Activated naive CD4-positive, alpha-beta T cell treated with Interleukin-2 at 50 U/mL for 16 hours (primary cell): ENCODE data around the gene ERVH48-1.
A peak's percentile ranks its signal among the peaks of the same experiment; 100 is the strongest.
"Not testable (repeated sequence)": the region's sequence is repeated elsewhere in the genome, so short reads cannot be mapped to it uniquely, and the experiment has no call there.

ENCODE experiments used
- DNase-seq: peaks from one replicate; pipeline ENCODE4 v3.0.0-alpha.2; 2020

Gene ERVH48-1

DNA sequence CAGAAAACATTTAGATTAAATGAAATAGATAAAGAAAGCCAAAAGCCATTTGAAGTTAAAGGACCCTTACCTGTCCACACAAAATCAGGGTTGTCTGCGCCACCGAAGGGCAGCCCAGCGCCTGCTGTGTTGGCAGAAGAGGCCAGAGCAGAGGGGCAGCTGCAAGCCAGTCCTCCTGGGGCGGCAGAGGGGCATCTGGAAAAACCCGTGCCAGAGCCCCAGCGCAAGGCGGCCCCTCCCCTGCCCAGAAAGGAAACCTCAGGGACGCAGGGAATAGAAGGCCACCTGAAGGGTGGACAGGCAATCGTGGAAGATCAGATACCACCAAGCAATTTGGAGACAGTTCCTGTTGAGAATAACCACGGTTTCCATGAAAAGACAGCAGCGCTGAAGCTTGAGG, 21.6 kb downstream of the ERVH48-1 start:
- no peak for DNase-seq

DNA sequence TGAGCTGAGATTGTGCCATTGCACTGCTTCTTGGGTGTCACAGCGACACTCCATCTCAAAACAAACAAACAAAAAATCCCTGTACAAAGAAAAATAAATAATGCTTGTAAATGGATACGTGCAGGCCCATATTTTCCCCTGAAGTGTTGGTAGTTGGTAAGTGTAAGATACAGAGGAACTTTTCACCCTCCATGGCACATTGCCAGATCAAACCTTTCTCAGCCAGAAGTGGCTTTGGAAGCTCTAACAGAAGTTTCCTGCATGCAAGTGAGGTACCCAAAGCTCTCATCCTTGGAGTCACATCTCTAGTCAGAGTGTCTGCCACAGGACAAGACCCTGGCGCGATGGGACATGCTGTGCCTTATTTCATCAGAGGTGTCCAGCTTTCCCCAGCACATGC, 25.0 kb downstream of the ERVH48-1 start:
- no peak for DNase-seq

DNA sequence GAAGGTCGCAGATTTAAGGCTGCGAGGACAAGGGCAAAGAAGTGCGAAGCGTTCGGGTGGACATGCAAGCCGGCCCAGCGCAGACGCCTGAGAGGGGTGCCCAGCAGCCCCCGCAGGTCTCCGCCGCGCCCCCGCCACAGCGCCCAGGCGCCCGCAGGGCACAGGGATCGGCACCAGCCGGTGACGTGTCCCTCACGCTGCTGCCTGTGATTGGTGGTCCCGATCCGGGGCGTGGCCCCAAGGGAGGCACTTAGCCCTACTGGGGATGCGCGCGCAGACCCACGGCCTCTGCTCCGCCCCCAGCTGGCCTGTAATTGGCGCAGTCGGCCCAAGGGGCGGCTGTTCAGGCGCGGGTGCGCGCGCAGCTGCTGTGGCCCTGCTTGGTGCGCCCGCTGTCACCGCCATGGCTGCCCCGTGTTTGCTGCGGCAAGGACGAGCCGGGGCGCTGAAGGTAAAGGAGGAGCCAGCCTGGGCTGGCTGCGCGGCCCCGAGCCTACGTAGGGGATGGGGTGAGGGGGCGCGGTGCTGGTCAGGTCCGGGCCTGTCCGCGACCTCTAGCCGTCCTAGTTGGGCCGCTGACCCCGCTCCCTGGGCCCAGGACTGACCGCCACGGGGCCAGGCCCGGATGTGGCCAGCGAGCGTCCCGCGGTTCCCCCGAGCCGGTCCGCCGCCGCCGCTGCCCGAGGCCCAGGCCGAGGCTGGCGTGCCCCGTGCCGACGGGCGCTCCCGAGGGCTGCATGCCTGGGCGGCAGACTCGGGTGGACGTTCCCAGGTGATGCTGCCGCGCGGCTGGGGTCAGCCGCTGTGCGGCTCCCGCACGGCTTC, 32.3 kb downstream of the ERVH48-1 start, which contains the start of gene NDUFV3:
Gene NDUFV3 (plus strand): TSS at position 379 of the 825 bp plus-strand sequence. CDS start 25 bp downstream, at position 404.
- DNase-seq: peak; percentile 100

GRCh38 chr21:42892582-42892930, 32.9 kb downstream of the ERVH48-1 start:
- DNase-seq: no peak

GRCh38 chr21:42887326-42887725, 38.1 kb downstream of the ERVH48-1 start:
- no peak for DNase-seq

GRCh38 chr21:42883921-42884320, 41.5 kb downstream of the ERVH48-1 start:
- DNase-seq: no peak

- DNase-seq: no peak
Measured at GRCh38 chr21:42880352-42880751, 45.1 kb downstream of the ERVH48-1 start.

DNA sequence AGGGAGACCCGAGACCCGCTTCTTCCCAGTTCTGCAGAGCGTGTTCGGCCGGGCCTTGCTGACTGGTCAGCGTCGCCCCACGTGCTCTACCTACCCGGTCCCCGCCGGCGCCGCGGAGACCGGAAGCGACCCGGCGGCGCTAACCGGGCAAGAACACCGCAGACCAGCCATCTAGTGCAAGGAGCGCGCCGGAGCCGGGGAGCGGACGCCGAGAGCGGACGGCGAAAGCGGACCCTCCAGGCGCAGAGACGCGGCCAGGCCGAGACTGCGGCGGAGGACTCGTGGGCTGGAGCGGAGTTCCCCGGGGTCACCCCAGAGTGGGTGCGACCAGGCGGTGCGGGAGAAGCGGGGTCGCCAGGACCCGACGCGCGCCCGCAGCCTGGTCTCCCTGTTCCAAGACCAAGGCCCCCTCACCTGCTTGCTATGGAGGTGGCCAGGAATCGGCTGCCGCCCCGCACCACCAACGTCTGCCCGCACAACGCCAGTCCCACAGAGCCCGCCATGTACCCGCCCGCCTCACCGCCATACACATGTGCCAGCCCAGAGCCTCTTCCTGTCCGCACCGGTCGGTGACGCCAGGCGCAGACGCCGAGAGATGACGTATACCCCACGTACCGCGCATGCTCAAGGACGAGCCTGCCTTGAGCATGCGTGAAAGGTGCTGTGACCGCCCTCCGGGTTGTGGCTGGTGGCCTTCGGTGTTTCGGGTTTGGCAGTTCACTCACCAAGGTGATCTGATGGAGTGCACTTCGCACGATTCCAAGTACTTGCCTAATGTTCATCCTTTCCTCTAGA, 46.2 kb downstream of the ERVH48-1 start, which contains the start of gene WDR4:
Gene WDR4 (minus strand): TSS at position 547 of the 795 bp plus-strand sequence. CDS start 44 bp downstream, at position 503.
- DNase-seq: peak; percentile 98

GRCh38 chr21:42878678-42878992, 46.8 kb downstream of the ERVH48-1 start:
- no peak for DNase-seq

- not testable (repeated sequence) for DNase-seq
Measured at GRCh38 chr21:42875811-42876210, 49.6 kb downstream of the ERVH48-1 start.

GRCh38 chr21:42873096-42873495, 52.3 kb downstream of the ERVH48-1 start:
- no peak for DNase-seq

- DNase-seq: no peak
Measured at GRCh38 chr21:42868196-42868595, 57.2 kb downstream of the ERVH48-1 start.
